ENCODE measurements around the gene MTA1.

DNA sequence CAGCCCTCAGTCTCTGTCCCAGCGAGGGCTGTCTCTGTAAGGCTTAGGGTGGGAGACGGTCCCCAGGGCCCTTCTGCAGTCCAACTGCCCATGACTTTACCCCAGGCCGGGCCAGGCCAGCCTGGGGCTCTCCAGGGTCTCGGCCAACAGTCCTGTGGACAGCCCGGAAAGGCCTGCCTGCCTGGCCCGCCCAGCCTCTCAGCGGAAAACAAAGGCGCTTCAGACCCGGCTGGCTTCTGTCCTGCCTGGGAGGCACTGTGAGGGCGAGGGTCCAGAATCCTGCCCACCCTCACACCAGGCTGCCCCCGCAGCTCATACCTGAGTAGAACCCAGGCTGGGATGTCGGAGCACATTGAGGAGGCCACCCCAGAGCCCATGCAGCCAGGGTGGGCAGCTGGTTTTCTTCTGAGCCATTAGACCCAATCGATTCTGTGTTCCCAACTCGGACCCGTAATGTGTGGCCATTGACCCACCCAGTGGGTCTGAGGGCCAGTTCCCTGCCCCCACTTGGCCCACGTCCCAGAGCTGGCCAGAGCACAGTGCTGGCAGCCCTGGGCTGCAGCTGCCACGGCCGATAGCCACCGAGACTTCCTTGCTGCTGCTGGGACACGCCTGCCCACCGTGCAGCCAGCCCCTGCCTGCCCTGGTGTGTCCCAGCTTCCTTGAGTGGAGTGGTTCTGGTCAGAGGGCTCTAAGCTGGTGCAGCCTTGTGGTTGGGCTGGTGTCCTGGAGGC is 56.6 kb downstream of the MTA1 start:
- TF ChIP-seq TAF1 (IDR thresholded peaks at IDR 0.05; ENCODE audit: borderline replicate concordance, insufficient read depth, low read length) (no peak), REST (IDR thresholded peaks at IDR 0.05; ENCODE audit: insufficient read depth in 1 of 2, low read depth in 2 of 2, low read length in 2 of 2) (no peak)

Measured in PFSK-1 (cell line).